Measurements from ENCODE around the gene KCNMB3. TPM values are rescaled to one million over a fixed set of nuclear protein-coding genes. Genes with fewer than 3 reads are reported as not detected.
"Not testable (repeated sequence)": the region's sequence is repeated elsewhere in the genome, so short reads cannot be mapped to it uniquely, and the experiment has no call there.

KCNMB3 gene
- total RNA-seq, 2 donors from 2014 or later, result 0.46 to 0.89 TPM

DNA sequence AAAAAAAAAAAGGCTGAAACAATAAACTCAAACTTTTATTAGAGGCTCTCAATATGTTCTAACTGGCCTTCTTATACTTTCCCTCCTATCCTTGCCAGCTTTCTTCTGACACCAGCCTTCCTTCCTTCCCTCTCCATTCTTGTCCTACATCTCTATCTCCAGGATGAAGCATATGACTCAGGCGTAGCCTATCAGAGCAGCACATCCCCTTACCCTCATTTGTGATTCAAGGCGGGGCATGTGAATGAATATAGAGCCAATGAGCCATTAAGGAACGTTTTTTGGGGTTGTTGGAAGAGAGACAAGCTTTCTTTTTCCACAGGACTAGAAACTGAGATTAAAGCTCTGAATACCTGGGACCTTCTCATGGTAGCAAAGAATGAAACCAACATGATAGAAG, 25.1 kb upstream of the KCNMB3 start:
- ATAC-seq (replicated peaks in 1 of 2) (no peak), DNase-seq (no peak)
- Mint-ChIP-seq H3K4me1 (ENCODE audit: low read depth) (no peaks in the 10 kb centered on the region), H3K4me3 (no peak overlapping the region), H3K27me3 (ENCODE audit: low read depth) (no peaks in the 10 kb centered on the region), H3K36me3 (ENCODE audit: insufficient read depth in 2 of 2) (no peaks in the 10 kb centered on the region), H3K27ac (no peak overlapping the region), H3K9me3 (no peaks in the 10 kb centered on the region)

DNA sequence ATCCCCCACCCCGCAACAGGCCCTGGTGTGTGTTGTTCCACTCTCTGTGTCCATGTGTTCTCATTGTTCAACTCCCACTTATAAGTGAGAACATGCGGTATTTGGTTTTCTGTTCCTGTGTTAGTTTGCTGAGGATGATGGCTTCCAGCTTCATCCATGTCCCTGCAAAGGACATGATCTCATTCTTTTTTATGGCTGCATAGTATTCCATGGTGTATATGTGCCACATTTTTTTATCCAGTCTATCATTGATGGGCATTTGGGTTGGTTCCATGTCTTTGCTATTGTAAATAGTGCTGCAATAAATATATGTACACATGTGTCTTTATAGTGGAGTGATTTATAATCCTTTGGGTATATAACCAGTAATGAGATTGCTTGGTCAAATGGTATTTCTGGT, 23.5 kb upstream of the KCNMB3 start:
- DNase-seq; H3K27me3 Mint-ChIP-seq (ENCODE audit: low read depth); ATAC-seq (replicated peaks in 1 of 2); H3K4me1 Mint-ChIP-seq (ENCODE audit: low read depth); H3K27ac Mint-ChIP-seq; H3K9me3 Mint-ChIP-seq; H3K36me3 Mint-ChIP-seq (ENCODE audit: insufficient read depth in 2 of 2); H3K4me3 Mint-ChIP-seq: not testable (repeated sequence)

DNA sequence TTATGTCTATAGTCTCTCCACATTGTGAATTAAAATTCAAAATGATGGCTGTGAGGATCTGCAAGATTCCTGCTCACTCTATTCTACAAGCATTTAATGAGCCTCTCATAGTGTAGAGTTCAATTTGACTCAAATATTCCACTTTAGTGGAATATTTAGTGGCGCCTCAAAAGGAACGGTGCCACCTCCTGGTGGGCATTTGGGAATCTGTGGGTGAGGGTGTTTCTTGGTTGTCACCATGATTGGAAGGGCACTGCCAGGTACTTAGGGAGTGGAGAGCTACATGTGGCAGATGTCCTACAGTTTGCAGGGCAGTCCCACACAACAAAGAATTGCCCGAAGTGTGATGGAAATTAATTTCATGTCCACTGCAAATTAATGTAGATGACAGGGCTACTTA, 21.5 kb upstream of the KCNMB3 start:
- no peak for DNase-seq

DNA sequence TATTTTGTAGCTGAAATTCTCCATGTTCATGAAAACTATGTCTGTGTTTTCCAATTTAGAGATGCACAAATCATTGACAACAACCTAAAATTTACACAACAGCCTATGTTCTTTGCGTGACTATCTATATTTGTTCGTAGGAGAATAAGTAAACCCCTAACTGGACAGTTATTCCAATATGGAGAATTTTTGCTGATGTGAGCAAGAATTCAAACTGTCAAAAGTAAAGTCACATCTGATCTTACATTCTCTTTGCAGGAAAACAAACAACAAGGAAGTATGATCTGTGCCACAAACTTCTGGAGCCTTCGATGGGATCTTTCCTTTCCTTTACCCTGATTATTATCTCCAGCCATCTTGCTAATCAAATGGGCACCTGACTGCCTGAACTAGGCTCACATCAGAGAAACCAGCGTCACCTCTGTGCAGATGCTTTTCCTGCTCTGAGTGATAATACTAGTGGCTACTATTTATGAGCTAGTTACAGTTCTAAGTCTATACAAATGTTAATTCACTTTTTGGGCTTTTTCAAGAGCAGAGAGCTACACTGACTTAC, 18.3 kb upstream of the KCNMB3 start:
- DNase-seq, result no peak
- H3K27me3 Mint-ChIP-seq (ENCODE audit: low read depth), result no peaks in the 10 kb centered on the region
- no peaks in the 10 kb centered on the region for H3K36me3 Mint-ChIP-seq (ENCODE audit: insufficient read depth in 2 of 2)
- no peaks in the 10 kb centered on the region for H3K4me1 Mint-ChIP-seq (ENCODE audit: low read depth)
- no peak overlapping the region for H3K4me3 Mint-ChIP-seq
- no peak overlapping the region for H3K27ac Mint-ChIP-seq
- ATAC-seq (replicated peaks in 1 of 2), result no peak
- no peaks in the 10 kb centered on the region for H3K9me3 Mint-ChIP-seq

More for the DNA sequence above, 21.5 kb upstream of the KCNMB3 start:
- no peak for ATAC-seq (replicated peaks in 1 of 2)
- H3K4me3 Mint-ChIP-seq, result no peak overlapping the region
- no peaks in the 10 kb centered on the region for H3K36me3 Mint-ChIP-seq (ENCODE audit: insufficient read depth in 2 of 2)
- H3K9me3 Mint-ChIP-seq, result no peaks in the 10 kb centered on the region
- H3K27me3 Mint-ChIP-seq (ENCODE audit: low read depth), result no peaks in the 10 kb centered on the region
- H3K27ac Mint-ChIP-seq, result no peak overlapping the region
- no peaks in the 10 kb centered on the region for H3K4me1 Mint-ChIP-seq (ENCODE audit: low read depth)

DNA sequence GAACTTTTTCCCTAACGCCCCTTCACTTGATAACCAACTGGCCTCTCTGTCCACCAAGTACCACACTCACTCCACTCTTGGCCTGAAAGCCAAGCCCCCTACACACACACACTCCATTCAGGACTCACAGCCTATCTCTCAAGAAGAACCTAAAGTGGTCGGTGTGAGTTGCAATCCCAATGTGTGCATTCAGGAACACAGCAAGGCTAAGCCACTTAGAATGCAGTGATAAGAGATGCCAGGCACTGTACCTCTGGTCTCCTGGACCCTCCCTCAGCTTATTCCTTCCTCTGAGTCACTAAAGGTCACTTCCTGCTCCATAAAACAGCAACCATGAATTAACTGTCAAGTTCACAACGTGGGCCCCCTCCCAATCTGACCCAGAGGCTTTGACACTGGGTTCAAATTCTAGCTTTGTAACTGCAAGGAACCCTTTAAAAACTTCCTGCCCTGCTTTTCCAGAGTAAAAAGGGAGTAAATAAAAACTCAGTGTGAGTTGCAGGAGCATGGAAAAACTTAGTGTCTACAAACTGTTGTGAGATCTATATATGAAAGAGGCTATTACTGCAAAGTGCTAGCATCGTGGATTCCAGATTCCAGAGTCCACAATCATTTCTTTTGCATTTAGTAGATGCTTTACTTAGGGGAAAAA, 17.6 kb upstream of the KCNMB3 start:
- Mint-ChIP-seq H3K4me1 (ENCODE audit: low read depth) (no peaks in the 10 kb centered on the region), H3K9me3 (no peaks in the 10 kb centered on the region), H3K36me3 (ENCODE audit: insufficient read depth in 2 of 2) (no peaks in the 10 kb centered on the region), H3K27me3 (ENCODE audit: low read depth) (no peaks in the 10 kb centered on the region), H3K4me3 (no peak overlapping the region), H3K27ac (no peak overlapping the region)
- ATAC-seq (replicated peaks in 1 of 2), result no peak
- no peak for DNase-seq

DNA sequence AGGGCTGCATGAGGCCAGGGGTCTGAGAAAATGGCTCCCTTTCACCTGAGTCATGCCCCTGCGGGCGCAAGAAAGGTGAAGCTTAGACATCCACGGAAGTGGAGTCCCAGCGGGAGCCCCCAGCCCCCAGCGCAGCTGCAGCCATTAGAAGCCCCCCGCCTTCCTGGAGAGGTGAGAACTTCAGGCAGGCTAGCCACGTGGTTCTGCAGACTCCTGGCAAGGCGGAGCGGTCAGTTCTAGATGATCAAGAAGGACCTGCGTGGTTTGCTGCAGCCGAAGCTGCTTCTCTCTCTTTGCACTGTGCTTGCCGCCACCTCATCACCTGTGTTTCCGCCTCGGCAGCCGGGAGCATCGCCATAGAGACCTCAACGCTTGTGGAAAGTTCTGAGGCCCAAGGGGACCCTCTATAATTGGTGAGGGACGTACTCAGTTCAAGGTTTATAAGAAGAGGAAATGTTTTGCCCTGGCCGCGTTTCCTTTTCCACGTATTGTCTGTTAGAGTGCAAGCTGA, 15.8 kb upstream of the KCNMB3 start:
- Mint-ChIP-seq H3K9me3 (no peaks in the 10 kb centered on the region), H3K27me3 (ENCODE audit: low read depth) (no peaks in the 10 kb centered on the region), H3K36me3 (ENCODE audit: insufficient read depth in 2 of 2) (no peaks in the 10 kb centered on the region), H3K4me1 (ENCODE audit: low read depth) (no peaks in the 10 kb centered on the region), H3K4me3 (no peak overlapping the region), H3K27ac (no peak overlapping the region)
- ATAC-seq (replicated peaks in 1 of 2) (no peak), DNase-seq (no peak)

DNA sequence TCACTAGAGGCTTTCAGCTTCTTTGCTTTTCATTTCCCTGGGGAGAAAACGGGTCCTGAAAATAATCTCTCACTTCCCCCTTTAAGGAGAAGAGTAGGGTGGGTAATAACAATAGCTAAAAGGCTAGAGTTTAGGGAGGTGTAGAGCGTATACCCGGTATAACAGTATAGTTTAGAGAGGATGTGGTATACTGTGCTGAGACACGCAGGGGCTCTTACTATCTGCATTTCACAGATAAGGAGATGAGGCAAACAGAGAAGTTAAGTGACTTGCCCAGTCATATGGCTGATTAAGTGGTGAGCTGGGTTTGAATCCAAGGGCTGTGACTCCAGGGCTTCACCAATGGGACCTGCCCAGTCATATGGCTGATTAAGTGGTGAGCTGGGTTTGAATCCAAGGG, 15.0 kb upstream of the KCNMB3 start:
- ATAC-seq (replicated peaks in 1 of 2), result peak; percentile 58 to 70
- Mint-ChIP-seq H3K27me3 (ENCODE audit: low read depth) (no peaks in the 10 kb centered on the region), H3K9me3 (no peaks in the 10 kb centered on the region), H3K4me3 (no peak overlapping the region), H3K27ac (no peak overlapping the region), H3K36me3 (ENCODE audit: insufficient read depth in 2 of 2) (no peaks in the 10 kb centered on the region), H3K4me1 (ENCODE audit: low read depth) (peaks cover under 1% of the 10 kb centered on the region)
- no peak for DNase-seq

DNA sequence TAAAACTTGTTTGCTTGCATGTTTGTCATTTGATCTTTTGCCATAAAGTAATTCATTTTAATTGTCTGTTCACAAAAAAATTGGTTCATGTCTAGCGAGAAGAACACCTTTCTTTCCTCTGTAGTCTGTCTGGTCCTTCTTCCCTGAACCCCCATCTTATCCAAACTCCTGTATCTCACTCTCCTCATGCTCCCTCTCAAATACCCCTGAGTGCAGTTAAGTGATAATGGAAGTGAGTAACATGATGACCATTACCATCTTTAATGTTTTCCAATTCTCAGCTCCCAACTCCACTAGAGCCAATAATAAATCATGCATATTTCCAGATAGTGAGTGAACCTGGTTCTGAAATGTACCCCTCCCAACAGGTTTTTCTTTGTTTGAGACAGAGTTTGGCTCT, 14.2 kb upstream of the KCNMB3 start:
- DNase-seq (no peak), ATAC-seq (replicated peaks in 1 of 2) (no peak)
- Mint-ChIP-seq H3K9me3 (no peaks in the 10 kb centered on the region), H3K4me1 (ENCODE audit: low read depth) (peaks cover 8% of the 10 kb centered on the region), H3K27ac (no peak overlapping the region), H3K27me3 (ENCODE audit: low read depth) (peaks cover 6% of the 10 kb centered on the region), H3K36me3 (ENCODE audit: insufficient read depth in 2 of 2) (peaks cover 0 to 2% of the 10 kb centered on the region in 2 donors), H3K4me3 (no peak overlapping the region)

DNA sequence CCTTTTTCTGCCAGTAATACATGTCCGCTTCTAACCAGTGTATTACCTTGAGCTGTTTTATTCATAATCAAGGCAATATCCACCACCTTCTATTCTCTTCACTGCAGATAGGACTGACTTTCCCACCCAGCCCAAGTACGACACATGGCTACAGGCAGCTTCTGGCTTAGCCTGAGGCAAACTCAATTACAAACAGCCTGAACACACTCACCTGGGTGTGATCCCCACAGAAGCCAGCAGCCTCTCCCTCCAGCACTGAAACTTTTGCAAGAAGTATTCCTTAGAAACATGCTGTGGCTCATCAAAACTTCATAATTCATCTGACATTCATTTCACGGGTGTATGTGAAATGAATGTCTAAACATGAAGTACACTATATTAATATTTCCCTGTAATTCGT, 13.5 kb upstream of the KCNMB3 start:
- peaks cover 0 to 4% of the 10 kb centered on the region in 2 donors for H3K9me3 Mint-ChIP-seq
- H3K27ac Mint-ChIP-seq, result no peak overlapping the region
- DNase-seq (no peak), ATAC-seq (replicated peaks in 1 of 2) (no peak)
- peaks cover 13% of the 10 kb centered on the region for H3K27me3 Mint-ChIP-seq (ENCODE audit: low read depth)
- H3K4me3 Mint-ChIP-seq, result no peak overlapping the region
- peaks cover 0 to 2% of the 10 kb centered on the region in 2 donors for H3K36me3 Mint-ChIP-seq (ENCODE audit: insufficient read depth in 2 of 2)
- H3K4me1 Mint-ChIP-seq (ENCODE audit: low read depth), result peaks cover 15% of the 10 kb centered on the region

DNA sequence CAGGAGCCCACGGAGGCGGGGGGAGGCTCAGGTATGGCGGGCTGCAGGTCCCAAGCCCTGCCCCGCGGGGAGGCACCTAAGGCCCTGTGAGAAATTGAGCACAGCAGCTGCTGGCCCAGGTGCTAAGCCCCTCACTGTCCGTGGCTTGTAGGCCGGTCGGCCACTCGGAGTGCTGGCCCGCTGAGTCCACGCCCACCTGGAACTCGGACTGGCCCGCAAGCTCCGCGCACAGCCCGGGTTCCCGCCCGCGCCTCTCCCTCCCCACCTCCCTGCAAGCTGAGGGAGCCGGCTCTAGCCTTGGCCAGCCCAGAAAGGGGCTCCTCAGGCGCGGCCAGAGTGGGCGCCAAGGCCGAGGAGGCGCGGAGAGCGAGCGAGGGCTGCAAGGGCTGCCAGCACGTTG, 12.2 kb upstream of the KCNMB3 start:
- H3K36me3 Mint-ChIP-seq (ENCODE audit: insufficient read depth in 2 of 2), result peaks cover 0 to 2% of the 10 kb centered on the region in 2 donors
- no peak for DNase-seq
- no peak overlapping the region for H3K4me3 Mint-ChIP-seq
- peaks cover 21% of the 10 kb centered on the region for H3K4me1 Mint-ChIP-seq (ENCODE audit: low read depth)
- H3K9me3 Mint-ChIP-seq, result peaks cover 0 to 4% of the 10 kb centered on the region in 2 donors
- ATAC-seq (replicated peaks in 1 of 2), result no peak
- no peak overlapping the region for H3K27ac Mint-ChIP-seq
- H3K27me3 Mint-ChIP-seq (ENCODE audit: low read depth), result peaks cover 15% of the 10 kb centered on the region

DNA sequence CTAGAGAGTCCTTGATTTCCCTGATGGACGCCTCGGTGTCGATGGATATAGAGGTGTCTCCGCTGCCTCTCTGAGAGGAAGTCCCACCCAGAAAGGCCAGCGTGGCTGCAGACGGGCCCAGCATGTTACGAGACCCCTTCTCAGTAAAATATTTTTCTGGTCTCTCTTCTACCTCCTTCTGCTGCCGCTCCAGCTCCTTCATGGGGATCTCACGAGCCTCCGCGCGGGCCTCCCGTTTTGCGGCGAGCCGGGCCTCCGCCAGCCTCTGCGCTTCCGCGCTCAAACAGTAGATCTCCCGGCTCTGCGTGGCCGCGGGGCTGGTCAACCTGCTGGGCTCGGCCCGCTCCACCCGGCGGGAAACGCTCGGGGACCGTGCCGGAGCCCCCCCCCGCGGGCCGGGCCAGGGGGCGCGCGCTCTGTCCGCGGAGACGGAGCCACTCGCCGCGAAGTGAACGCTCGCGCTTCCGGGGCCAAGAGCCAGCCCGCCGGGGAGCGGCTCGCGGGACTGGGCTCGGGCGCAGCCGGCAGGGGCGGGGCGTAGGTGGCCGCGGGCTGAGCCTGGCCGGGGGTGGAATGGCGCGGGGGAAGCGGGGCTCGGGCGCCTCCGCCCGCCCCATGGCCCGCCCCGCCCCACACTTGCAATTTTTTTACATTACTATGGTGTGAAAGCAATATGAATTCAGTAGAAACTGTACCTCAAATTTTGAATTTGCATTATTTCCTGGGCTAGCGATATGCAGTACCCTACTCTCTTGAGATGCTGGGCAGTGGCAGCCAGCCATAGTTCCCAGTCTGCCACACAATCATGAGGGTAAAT, 10.2 kb upstream of the KCNMB3 start:
- peak; percentile 80 to 82 for DNase-seq
- peaks cover 0 to 2% of the 10 kb centered on the region in 2 donors for H3K36me3 Mint-ChIP-seq (ENCODE audit: insufficient read depth in 2 of 2)
- H3K27me3 Mint-ChIP-seq (ENCODE audit: low read depth), result peaks cover 15% of the 10 kb centered on the region
- H3K4me1 Mint-ChIP-seq (ENCODE audit: low read depth), result peaks cover 21% of the 10 kb centered on the region
- peaks cover 0 to 4% of the 10 kb centered on the region in 2 donors for H3K9me3 Mint-ChIP-seq
- no peak overlapping the region for H3K27ac Mint-ChIP-seq
- ATAC-seq (replicated peaks in 1 of 2), result peak; percentile 94 to 97
- H3K4me3 Mint-ChIP-seq, result peak overlapping the region; percentile 63 to 78

DNA sequence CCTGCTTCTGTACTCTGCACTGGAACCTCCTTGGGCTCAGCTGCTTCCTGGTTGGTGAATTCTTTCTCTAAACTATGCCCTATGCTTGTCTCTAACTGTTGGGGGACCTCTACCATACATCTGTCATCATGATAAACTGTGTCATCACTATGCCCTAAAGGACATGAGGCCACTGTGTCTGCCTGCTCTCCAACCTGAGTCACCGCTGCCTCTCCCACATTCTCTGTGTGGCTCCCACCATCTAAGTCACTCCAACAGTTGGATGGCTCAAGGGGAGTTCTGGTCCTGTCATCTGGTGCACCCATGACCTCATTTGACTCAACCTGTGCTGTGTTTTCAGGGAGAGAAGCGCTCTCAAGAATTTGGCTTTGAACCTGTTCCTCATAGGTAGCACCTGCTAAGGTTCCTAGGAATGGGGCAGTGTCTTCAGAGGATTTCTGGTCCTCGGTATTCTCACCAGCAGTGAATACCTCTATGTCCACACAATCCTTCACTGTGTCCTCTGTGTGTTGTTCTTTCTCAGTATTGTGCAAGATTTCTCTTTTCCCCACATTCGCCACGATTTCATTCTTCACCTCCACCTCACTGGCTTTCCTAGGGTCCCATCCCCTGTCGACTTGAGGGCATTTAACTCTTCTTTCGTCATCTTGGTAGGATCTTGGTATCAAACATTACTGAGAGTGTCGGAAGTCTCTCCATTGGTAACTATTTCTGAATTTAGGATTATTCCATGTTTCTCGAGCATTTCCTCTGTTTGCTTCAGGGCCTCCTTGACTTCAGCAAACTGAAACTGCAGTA, 9.2 kb upstream of the KCNMB3 start:
- H3K27ac Mint-ChIP-seq; H3K36me3 Mint-ChIP-seq (ENCODE audit: insufficient read depth in 2 of 2); H3K9me3 Mint-ChIP-seq: not testable (repeated sequence)
- ATAC-seq (replicated peaks in 1 of 2) (peak; percentile 36 to 62), DNase-seq (peak in 1 of 2 donors; percentile 11)
- H3K27me3 Mint-ChIP-seq (ENCODE audit: low read depth), result peaks cover 15% of the 10 kb centered on the region
- H3K4me3 Mint-ChIP-seq, result peak overlapping the region; percentile 63 to 77
- peaks cover 21% of the 10 kb centered on the region for H3K4me1 Mint-ChIP-seq (ENCODE audit: low read depth)

DNA sequence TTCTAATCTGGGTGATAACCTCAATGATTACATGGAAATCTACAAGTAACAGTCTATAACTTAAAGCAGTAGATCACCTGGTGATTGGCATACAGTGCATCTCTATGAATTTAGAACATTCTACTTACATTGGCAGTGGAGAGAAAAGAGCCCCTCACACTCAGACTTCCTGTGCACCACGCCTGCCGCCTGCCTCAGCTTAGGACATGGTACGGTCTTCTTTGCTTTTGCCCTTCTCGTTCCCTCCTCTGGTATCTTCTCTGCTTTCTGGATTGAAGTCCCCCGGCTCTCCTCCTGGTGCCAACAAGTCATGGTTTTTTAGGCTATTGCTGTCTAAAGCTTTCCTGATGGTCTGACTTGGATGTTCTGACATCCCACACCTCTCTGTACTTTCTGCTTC, 7.9 kb upstream of the KCNMB3 start:
- H3K27me3 Mint-ChIP-seq (ENCODE audit: low read depth), result peaks cover 15% of the 10 kb centered on the region
- H3K4me3 Mint-ChIP-seq, result no peak overlapping the region
- no peak overlapping the region for H3K27ac Mint-ChIP-seq
- ATAC-seq (replicated peaks in 1 of 2), result no peak
- DNase-seq, result no peak
- H3K4me1 Mint-ChIP-seq (ENCODE audit: low read depth), result peaks cover 21% of the 10 kb centered on the region
- peaks cover 0 to 2% of the 10 kb centered on the region in 2 donors for H3K36me3 Mint-ChIP-seq (ENCODE audit: insufficient read depth in 2 of 2)
- peaks cover 0 to 4% of the 10 kb centered on the region in 2 donors for H3K9me3 Mint-ChIP-seq

Data from activated T-cell treated with anti-CD3 and anti-CD28 coated beads, Interleukin-2, amount 50 U/mL, for 72 hours (primary cell).